ENCODE data around the gene CLECL1.

Gene CLECL1

DNA sequence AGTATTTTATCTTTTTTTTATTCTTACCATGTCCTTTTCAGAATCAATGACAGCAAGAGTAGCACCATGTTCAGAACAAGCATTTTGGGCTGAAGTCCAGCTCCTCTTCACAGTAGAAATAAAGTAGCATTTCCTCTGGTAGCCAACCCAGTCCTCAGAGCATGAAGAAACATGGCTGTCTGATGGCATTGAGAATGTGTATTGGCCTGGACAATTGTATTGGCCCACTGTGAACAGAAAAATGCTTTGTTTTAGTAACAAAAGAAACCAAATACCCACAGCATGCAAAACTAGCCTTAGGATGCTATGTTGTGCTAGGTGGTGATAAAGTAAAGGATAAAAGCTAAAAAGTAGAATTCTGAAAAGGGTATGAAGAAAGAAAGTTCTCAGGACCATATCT lies 22.1 kb upstream of the CLECL1 start:
- Histone ChIP-seq H3K4ac (ENCODE audit: low read depth, low read length) (no peak overlapping the region), H3K4me2 (ENCODE audit: low read length) (no peak overlapping the region), H3K18ac (ENCODE audit: low read length) (no peak overlapping the region), H2AFZ (ENCODE audit: insufficient read depth, low read length, poor library complexity) (no peak overlapping the region), H3K27me3 (ENCODE audit: insufficient read depth, low read length) (no peaks in the 10 kb centered on the region), H4K8ac (ENCODE audit: low read depth, low read length) (no peak overlapping the region), H2BK5ac (ENCODE audit: low read depth, low read length, poor library complexity) (no peak overlapping the region), H3K9me3 (ENCODE audit: insufficient read depth, low read depth, low read length) (no peaks in the 10 kb centered on the region), H3K27ac (ENCODE audit: low read depth, low read length) (no peak overlapping the region), H3K9ac (ENCODE audit: low read length) (no peak overlapping the region), H3K36me3 (ENCODE audit: control insufficient read depth in 1 of 2, insufficient read depth in 2 of 2, low read length in 2 of 2) (no peaks in the 10 kb centered on the region), H3K14ac (ENCODE audit: low read length) (no peak overlapping the region), H3K79me2 (ENCODE audit: control insufficient read depth, insufficient read depth, low read length, poor library complexity) (no peaks in the 10 kb centered on the region), H3K4me3 (ENCODE audit: low read depth, low read length) (no peak overlapping the region), H3K23ac (ENCODE audit: low read length) (no peak overlapping the region), H2AK5ac (ENCODE audit: low read length) (no peak overlapping the region), H2BK120ac (ENCODE audit: insufficient read depth, low read length, poor library complexity) (no peak overlapping the region), H2BK12ac (ENCODE audit: low read length) (no peak overlapping the region), H4K12ac (ENCODE audit: low read depth, low read length) (no peak overlapping the region), H3K79me1 (ENCODE audit: low read length) (no peaks in the 10 kb centered on the region), H3K4me1 (ENCODE audit: control insufficient read depth in 1 of 2, insufficient read depth in 2 of 2, low read length in 2 of 2) (no peaks in the 10 kb centered on the region), H4K91ac (ENCODE audit: low read depth, low read length) (no peak overlapping the region)
- DNase-seq, result no peak

DNA sequence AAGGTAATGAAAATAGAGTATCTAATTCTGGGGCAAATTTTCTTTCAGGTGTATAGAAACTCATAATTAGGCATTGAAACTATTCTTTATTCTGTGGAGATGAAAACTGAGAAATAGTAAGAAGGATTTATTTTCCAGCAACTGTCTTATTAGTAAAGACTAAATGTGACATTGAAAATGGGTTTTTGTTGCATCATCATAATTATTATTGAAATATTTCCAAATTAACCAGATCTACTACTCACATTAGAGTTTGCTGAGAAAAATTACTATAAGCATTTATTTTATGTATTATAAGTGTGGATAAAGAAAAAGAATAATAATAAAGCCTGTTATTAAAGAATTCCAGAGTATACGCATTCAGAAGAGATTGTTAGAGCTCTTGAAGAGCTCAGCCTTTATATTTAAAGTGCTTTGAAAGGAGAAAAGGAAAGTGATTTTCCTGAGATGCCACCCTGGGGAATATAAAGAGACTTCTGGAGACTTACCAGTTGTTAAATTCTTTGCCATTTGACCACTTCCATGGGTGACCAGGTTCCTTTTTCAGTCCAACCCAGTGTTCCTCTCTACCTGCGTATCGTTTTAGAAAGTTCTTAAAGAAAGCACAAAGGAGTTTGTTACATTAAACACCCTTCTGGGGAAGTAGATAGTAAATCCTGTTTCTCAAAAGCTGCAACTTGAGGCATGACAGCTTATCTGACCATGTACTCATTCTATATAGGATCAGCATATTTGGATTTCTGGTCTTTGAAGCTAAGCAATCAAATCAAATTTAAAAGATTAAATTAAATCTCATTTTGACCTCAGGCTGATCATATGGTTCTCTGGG lies 21.4 kb upstream of the CLECL1 start:
- no peak overlapping the region for H3K9ac ChIP-seq (ENCODE audit: low read length)
- H4K91ac ChIP-seq (ENCODE audit: low read depth, low read length), result no peak overlapping the region
- H2BK5ac ChIP-seq (ENCODE audit: low read depth, low read length, poor library complexity), result no peak overlapping the region
- no peak for DNase-seq
- no CpG with 5 or more reads among the region's 3 CpGs for WGBS (ENCODE audit: extremely low coverage, insufficient coverage, insufficient read length)
- H3K79me1 ChIP-seq (ENCODE audit: low read length), result no peaks in the 10 kb centered on the region
- no peaks in the 10 kb centered on the region for H3K79me2 ChIP-seq (ENCODE audit: control insufficient read depth, insufficient read depth, low read length, poor library complexity)
- no peak overlapping the region for H3K27ac ChIP-seq (ENCODE audit: low read depth, low read length)
- H3K36me3 ChIP-seq (ENCODE audit: control insufficient read depth in 1 of 2, insufficient read depth in 2 of 2, low read length in 2 of 2), result no peaks in the 10 kb centered on the region
- H3K9me3 ChIP-seq (ENCODE audit: insufficient read depth, low read depth, low read length), result no peaks in the 10 kb centered on the region
- H3K4me2 ChIP-seq (ENCODE audit: low read length), result no peak overlapping the region
- H3K4ac ChIP-seq (ENCODE audit: low read depth, low read length), result no peak overlapping the region
- no peak overlapping the region for H3K23ac ChIP-seq (ENCODE audit: low read length)
- H2AK5ac ChIP-seq (ENCODE audit: low read length), result no peak overlapping the region
- H2BK120ac ChIP-seq (ENCODE audit: insufficient read depth, low read length, poor library complexity), result no peak overlapping the region
- H3K14ac ChIP-seq (ENCODE audit: low read length), result no peak overlapping the region
- no peak overlapping the region for H2AFZ ChIP-seq (ENCODE audit: insufficient read depth, low read length, poor library complexity)
- no peak overlapping the region for H3K18ac ChIP-seq (ENCODE audit: low read length)
- no peak overlapping the region for H4K12ac ChIP-seq (ENCODE audit: low read depth, low read length)
- no peak overlapping the region for H3K4me3 ChIP-seq (ENCODE audit: low read depth, low read length)
- no peaks in the 10 kb centered on the region for H3K27me3 ChIP-seq (ENCODE audit: insufficient read depth, low read length)
- H4K8ac ChIP-seq (ENCODE audit: low read depth, low read length), result no peak overlapping the region
- H2BK12ac ChIP-seq (ENCODE audit: low read length), result no peak overlapping the region
- no peaks in the 10 kb centered on the region for H3K4me1 ChIP-seq (ENCODE audit: control insufficient read depth in 1 of 2, insufficient read depth in 2 of 2, low read length in 2 of 2)

DNA sequence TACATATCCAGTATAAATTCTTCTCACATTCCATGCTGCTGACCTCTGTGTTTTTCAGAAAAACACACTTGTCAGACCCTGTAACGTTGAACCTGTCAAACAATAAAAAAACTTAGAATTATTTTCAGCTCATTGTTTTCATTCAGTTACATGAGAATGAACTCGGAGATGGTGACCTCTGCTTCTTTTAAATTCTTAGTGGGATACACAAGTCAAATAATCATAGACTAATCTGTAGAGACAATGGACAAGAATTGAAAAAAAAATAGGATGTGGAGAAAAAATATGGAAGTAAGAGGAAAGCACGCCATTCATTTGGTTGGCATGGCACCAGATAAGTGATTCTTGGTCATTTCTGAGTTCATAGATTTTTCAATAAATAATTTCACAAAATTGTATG lies 20.6 kb upstream of the CLECL1 start:
- Histone ChIP-seq H3K18ac (ENCODE audit: low read length) (no peak overlapping the region), H2BK12ac (ENCODE audit: low read length) (no peak overlapping the region), H3K9ac (ENCODE audit: low read length) (no peak overlapping the region), H4K12ac (ENCODE audit: low read depth, low read length) (no peak overlapping the region), H3K4me1 (ENCODE audit: control insufficient read depth in 1 of 2, insufficient read depth in 2 of 2, low read length in 2 of 2) (no peaks in the 10 kb centered on the region), H3K14ac (ENCODE audit: low read length) (no peak overlapping the region), H3K79me1 (ENCODE audit: low read length) (no peaks in the 10 kb centered on the region), H3K27me3 (ENCODE audit: insufficient read depth, low read length) (no peaks in the 10 kb centered on the region), H4K91ac (ENCODE audit: low read depth, low read length) (no peak overlapping the region), H2AK5ac (ENCODE audit: low read length) (no peak overlapping the region), H3K27ac (ENCODE audit: low read depth, low read length) (no peak overlapping the region), H3K23ac (ENCODE audit: low read length) (no peak overlapping the region), H2BK120ac (ENCODE audit: insufficient read depth, low read length, poor library complexity) (no peak overlapping the region), H3K4ac (ENCODE audit: low read depth, low read length) (no peak overlapping the region), H3K4me2 (ENCODE audit: low read length) (no peak overlapping the region), H3K4me3 (ENCODE audit: low read depth, low read length) (no peak overlapping the region), H3K9me3 (ENCODE audit: insufficient read depth, low read depth, low read length) (no peaks in the 10 kb centered on the region), H4K8ac (ENCODE audit: low read depth, low read length) (no peak overlapping the region), H2BK5ac (ENCODE audit: low read depth, low read length, poor library complexity) (no peak overlapping the region), H3K36me3 (ENCODE audit: control insufficient read depth in 1 of 2, insufficient read depth in 2 of 2, low read length in 2 of 2) (no peaks in the 10 kb centered on the region), H2AFZ (ENCODE audit: insufficient read depth, low read length, poor library complexity) (no peak overlapping the region), H3K79me2 (ENCODE audit: control insufficient read depth, insufficient read depth, low read length, poor library complexity) (no peaks in the 10 kb centered on the region)
- DNase-seq, result no peak
- no CpG with 5 or more reads among the region's 3 CpGs for WGBS (ENCODE audit: extremely low coverage, insufficient coverage, insufficient read length)

DNA sequence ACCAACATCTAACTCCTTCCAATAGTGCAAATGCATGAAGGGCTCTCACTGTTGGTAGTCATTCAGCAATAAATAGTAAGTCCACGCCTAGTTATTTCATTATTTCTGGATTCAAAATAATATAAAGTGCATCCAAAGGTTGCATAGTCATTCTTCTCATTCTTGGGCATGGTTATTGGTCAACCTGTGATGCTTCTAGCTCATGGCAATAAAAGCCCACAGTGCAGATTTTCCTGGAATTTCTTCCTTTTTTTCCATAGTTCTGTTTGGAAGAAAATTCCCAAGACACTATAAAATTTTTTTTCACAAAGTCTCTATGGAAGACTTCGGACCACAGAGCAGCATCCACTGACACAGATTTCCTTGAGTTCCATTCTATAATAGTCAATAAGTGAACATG lies 20.2 kb upstream of the CLECL1 start:
- H3K4me1 ChIP-seq (ENCODE audit: control insufficient read depth in 1 of 2, insufficient read depth in 2 of 2, low read length in 2 of 2), result no peaks in the 10 kb centered on the region
- H3K36me3 ChIP-seq (ENCODE audit: control insufficient read depth in 1 of 2, insufficient read depth in 2 of 2, low read length in 2 of 2), result no peaks in the 10 kb centered on the region
- no peaks in the 10 kb centered on the region for H3K27me3 ChIP-seq (ENCODE audit: insufficient read depth, low read length)
- no peak overlapping the region for H3K4ac ChIP-seq (ENCODE audit: low read depth, low read length)
- no peak overlapping the region for H3K4me3 ChIP-seq (ENCODE audit: low read depth, low read length)
- H2AK5ac ChIP-seq (ENCODE audit: low read length), result no peak overlapping the region
- H4K91ac ChIP-seq (ENCODE audit: low read depth, low read length), result no peak overlapping the region
- H2BK5ac ChIP-seq (ENCODE audit: low read depth, low read length, poor library complexity), result no peak overlapping the region
- no peak overlapping the region for H4K8ac ChIP-seq (ENCODE audit: low read depth, low read length)
- no peak overlapping the region for H4K12ac ChIP-seq (ENCODE audit: low read depth, low read length)
- no peak overlapping the region for H3K9ac ChIP-seq (ENCODE audit: low read length)
- no peak overlapping the region for H3K27ac ChIP-seq (ENCODE audit: low read depth, low read length)
- no peaks in the 10 kb centered on the region for H3K9me3 ChIP-seq (ENCODE audit: insufficient read depth, low read depth, low read length)
- no peaks in the 10 kb centered on the region for H3K79me2 ChIP-seq (ENCODE audit: control insufficient read depth, insufficient read depth, low read length, poor library complexity)
- no peak overlapping the region for H3K23ac ChIP-seq (ENCODE audit: low read length)
- no CpG with 5 or more reads among the region's 2 CpGs for WGBS (ENCODE audit: extremely low coverage, insufficient coverage, insufficient read length)
- H3K4me2 ChIP-seq (ENCODE audit: low read length), result no peak overlapping the region
- no peak overlapping the region for H3K14ac ChIP-seq (ENCODE audit: low read length)
- no peak overlapping the region for H3K18ac ChIP-seq (ENCODE audit: low read length)
- no peak overlapping the region for H2BK120ac ChIP-seq (ENCODE audit: insufficient read depth, low read length, poor library complexity)
- DNase-seq, result no peak
- H2BK12ac ChIP-seq (ENCODE audit: low read length), result no peak overlapping the region
- H3K79me1 ChIP-seq (ENCODE audit: low read length), result no peaks in the 10 kb centered on the region
- no peak overlapping the region for H2AFZ ChIP-seq (ENCODE audit: insufficient read depth, low read length, poor library complexity)
